Panc1 (cell line): ENCODE measurements around the gene ROBO2.

Experiments used
- CTCF ChIP-seq: fragments of 450-650 bp; IDR thresholded peaks from 2 replicates; pipeline ENCODE4 v1.5.1; 2017; ENCODE audit warnings: mild to moderate bottlenecking
- POLR2AphosphoS5 ChIP-seq: IDR thresholded peaks from 2 replicates; pipeline ENCODE4 v1.6.1; 2012; ENCODE audit warnings: mild to moderate bottlenecking, low read depth, low read length, moderate library complexity
- REST ChIP-seq, 2 experiments: IDR thresholded peaks; 2 replicates each; pipeline ENCODE4 v1.6.1; 2011 to 2012; ENCODE audit warnings: low read depth in 2 of 2, control low read depth in 1 of 2, low read length in 1 of 2, mild to moderate bottlenecking in 1 of 2, moderate library complexity in 1 of 2; ENCODE audit not compliant: insufficient read depth in 1 of 2
- SIN3A ChIP-seq: IDR thresholded peaks from 2 replicates; pipeline ENCODE4 v1.6.1; 2012; ENCODE audit warnings: low read depth, mild to moderate bottlenecking, low read length, moderate library complexity, borderline replicate concordance; ENCODE audit not compliant: insufficient read depth
- TCF7L2 ChIP-seq: IDR thresholded peaks from 2 replicates; pipeline ENCODE4 v1.6.1; 2011; ENCODE audit warnings: mild to moderate bottlenecking, low read depth, low read length, inconsistent platforms

- TF ChIP-seq CTCF, result no peak
- TF ChIP-seq SIN3A, result no peak
- no peak for TF ChIP-seq POLR2AphosphoS5
- TF ChIP-seq REST (IDR thresholded peaks at IDR 0.05; ENCODE audit: insufficient read depth in 1 of 2, low read depth in 2 of 2, low read length in 1 of 2), result no peak
- no peak for TF ChIP-seq TCF7L2
Measured at GRCh38 chr3:77247061-77247460, 207.2 kb downstream of the ROBO2 start.
